ENCODE measurements around the gene HOXA3.

- no peak for TF ChIP-seq POLR2A (IDR thresholded peaks at IDR 0.05)
- TF ChIP-seq CTCF (IDR thresholded peaks at IDR 0.05): no peak
These were observed 36.1 kb downstream of the HOXA3 start for GRCh38 chr7:27116031-27116961.

Data from lower leg skin (tissue), 3 donors.